GM12873 (cell line): Measurements from ENCODE around the gene ZBTB17.

ENCODE experiments used
- CTCF ChIP-seq: IDR thresholded peaks from 2 replicates; pipeline ENCODE4 v1.5.1; 2012; ENCODE audit warnings: low read depth, mild to moderate bottlenecking, moderate library complexity, low read length, control low read depth; ENCODE audit not compliant: insufficient read depth; ENCODE audit errors: missing control alignments

ZBTB17 gene

GRCh38 chr1:15950763-15951295 lies 25.1 kb downstream of the ZBTB17 start:
- TF ChIP-seq CTCF: no peak

- TF ChIP-seq CTCF: no peak
These were observed 25.6 kb downstream of the ZBTB17 start for GRCh38 chr1:15950302-15950701.

- no peak for TF ChIP-seq CTCF
These were observed 26.3 kb downstream of the ZBTB17 start for GRCh38 chr1:15949453-15950245.

GRCh38 chr1:15948595-15949452 lies 27.1 kb downstream of the ZBTB17 start:
- TF ChIP-seq CTCF: no peak

- no peak for TF ChIP-seq CTCF
These were observed 27.8 kb downstream of the ZBTB17 start for GRCh38 chr1:15948091-15948591.

- no peak for TF ChIP-seq CTCF
These were observed 28.4 kb downstream of the ZBTB17 start for GRCh38 chr1:15947382-15948090.
